SH-SY5Y (cell line): ENCODE data around the gene CCND2.

Source experiments
- GATA2 ChIP-seq: IDR thresholded peaks from 2 replicates; pipeline ENCODE4 v1.6.1; 2011; ENCODE audit warnings: mild to moderate bottlenecking, low read depth, low read length
- GATA3 ChIP-seq: IDR thresholded peaks from 2 replicates; pipeline ENCODE4 v1.6.1; 2011; ENCODE audit warnings: low read depth, mild to moderate bottlenecking, low read length, moderate library complexity

CCND2 gene

GRCh38 chr12:4288296-4289131 lies 15.0 kb downstream of the CCND2 start:
- no peak for TF ChIP-seq GATA2
- no peak for TF ChIP-seq GATA3

- TF ChIP-seq GATA3 (no peak), GATA2 (no peak)
These were observed 15.8 kb downstream of the CCND2 start for GRCh38 chr12:4289231-4289878.

GRCh38 chr12:4289998-4290790 lies 16.6 kb downstream of the CCND2 start:
- TF ChIP-seq GATA2 (no peak), GATA3 (no peak)

GRCh38 chr12:4292341-4293073 lies 18.9 kb downstream of the CCND2 start:
- TF ChIP-seq GATA2 (no peak), GATA3 (no peak)

GRCh38 chr12:4293299-4293965 lies 19.9 kb downstream of the CCND2 start:
- no peak for TF ChIP-seq GATA2
- no peak for TF ChIP-seq GATA3

GRCh38 chr12:4293966-4294505 lies 20.5 kb downstream of the CCND2 start:
- no peak for TF ChIP-seq GATA2
- no peak for TF ChIP-seq GATA3

- TF ChIP-seq GATA2 (no peak), GATA3 (no peak)
These were observed 23.2 kb downstream of the CCND2 start for GRCh38 chr12:4296751-4297150.

- TF ChIP-seq GATA3: no peak
- TF ChIP-seq GATA2: no peak
These were observed 24.1 kb downstream of the CCND2 start for GRCh38 chr12:4297617-4298016.

- TF ChIP-seq GATA2 (no peak), GATA3 (no peak)
These were observed 27.3 kb downstream of the CCND2 start for GRCh38 chr12:4300883-4301282.

- no peak for TF ChIP-seq GATA2
- no peak for TF ChIP-seq GATA3
These were observed 28.5 kb downstream of the CCND2 start for GRCh38 chr12:4301932-4302501.

- TF ChIP-seq GATA3: no peak
- no peak for TF ChIP-seq GATA2
These were observed 29.3 kb downstream of the CCND2 start for GRCh38 chr12:4302881-4303280.

- TF ChIP-seq GATA2: no peak
- TF ChIP-seq GATA3: no peak
These were observed 30.2 kb downstream of the CCND2 start for GRCh38 chr12:4303750-4304149.

GRCh38 chr12:4307593-4308333 lies 34.2 kb downstream of the CCND2 start:
- TF ChIP-seq GATA2: no peak
- TF ChIP-seq GATA3: no peak
